GM19351 (cell line): ENCODE data around the gene BAZ1A.
A peak's percentile ranks its signal among the peaks of the same experiment; 100 is the strongest.
"Not testable (repeated sequence)": the region's sequence is repeated elsewhere in the genome, so short reads cannot be mapped to it uniquely, and the experiment has no call there.

Experiments used
- ATAC-seq: cut with Tn5 transposase; IDR thresholded peaks from one replicate; pipeline ENCODE4 v1.9.1; 2021; ENCODE audit warnings: mild to moderate bottlenecking, moderate library complexity; ENCODE audit not compliant: unreplicated experiment

The BAZ1A gene

DNA sequence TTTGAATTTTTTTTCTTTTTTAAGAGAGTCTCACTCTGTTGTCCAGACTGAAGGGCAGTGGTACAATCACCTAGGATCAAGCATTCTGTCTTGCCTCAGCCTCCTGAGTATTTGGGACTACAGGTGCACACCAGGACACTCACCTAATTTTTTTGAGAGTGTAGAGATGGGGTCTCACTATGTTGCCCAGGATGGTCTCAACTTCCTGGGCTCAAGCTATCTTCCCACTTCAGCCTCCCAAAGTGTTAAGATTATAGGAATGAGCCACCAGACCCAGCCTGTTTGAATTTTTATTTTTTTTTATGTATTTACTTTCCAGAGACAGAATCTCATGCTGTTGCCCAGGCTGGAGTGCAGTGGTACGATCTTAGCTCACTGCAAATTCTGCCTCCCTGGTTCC lies 11.3 kb downstream of the BAZ1A start:
- no peak for ATAC-seq

DNA sequence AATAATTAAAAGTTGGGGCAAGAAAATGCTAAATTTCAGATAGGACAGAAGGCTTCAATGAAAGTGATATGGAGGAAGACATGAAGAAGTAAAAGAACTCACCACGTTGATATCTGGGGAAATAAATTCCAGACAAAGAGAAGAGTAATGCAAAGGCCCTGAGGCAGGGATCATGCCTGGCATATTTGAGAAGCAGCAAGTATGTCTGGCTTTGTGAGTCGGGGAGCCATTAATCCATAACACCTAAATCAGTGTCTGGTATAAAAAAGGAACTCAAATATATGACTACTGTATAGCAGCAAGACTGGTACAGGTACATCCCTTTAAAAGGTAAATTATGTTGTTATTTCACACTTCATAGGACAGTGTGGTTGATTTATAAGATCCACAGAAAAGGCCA lies 16.4 kb downstream of the BAZ1A start:
- ATAC-seq = no peak

DNA sequence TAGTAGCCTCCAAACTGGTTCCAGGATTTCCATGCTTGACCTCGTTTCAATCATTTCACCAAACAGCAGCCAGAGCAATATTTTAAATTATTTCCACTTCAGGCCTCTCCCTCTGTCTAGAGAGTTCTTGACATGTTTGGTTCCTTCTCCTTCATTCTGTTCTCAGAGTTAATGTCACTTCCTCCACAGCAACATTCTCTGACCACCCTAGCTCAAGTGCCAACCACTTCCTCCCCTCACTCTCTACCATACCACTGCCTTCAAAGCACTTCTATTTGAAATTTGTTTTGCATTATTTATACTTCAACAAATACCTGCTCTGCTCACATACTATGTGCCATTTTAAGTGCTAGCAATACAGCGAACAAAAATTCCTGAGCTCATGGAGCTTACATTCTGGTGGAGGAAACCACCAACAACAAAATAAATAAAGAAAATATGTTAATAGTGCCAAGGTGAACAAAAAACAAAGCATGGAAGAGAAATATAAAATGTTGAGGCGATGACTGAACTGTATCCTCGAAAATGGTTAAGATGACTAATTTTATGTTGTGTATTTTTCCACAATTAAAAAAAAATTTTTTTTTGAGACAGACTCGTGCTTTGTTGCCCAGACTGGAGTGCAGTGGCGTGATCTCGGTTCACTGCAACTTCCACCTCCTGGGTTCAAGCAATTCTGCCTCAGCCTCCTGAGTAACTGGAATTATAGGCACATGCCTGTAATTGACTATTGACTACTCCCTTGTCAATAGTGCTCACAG lies 17.3 kb downstream of the BAZ1A start:
- no peak for ATAC-seq

DNA sequence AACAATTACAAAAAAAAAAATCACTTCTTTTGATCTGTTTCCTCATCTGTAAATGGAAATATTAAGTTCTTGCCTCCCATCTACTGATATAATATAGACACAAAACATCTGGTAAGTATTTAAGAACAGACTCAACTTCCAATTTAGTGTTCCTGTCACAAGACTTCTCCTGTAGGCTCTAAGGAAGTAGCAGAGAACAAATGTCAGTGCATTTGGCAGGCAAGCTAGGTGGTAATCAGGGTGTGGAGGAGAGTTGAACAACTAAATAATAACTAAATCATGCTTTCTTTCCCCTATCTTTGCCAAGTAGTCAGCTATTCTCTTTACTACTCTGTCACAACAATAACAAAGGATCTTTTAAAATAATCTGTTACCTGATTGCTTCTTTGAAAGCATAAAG lies 22.1 kb downstream of the BAZ1A start:
- ATAC-seq = no peak

DNA sequence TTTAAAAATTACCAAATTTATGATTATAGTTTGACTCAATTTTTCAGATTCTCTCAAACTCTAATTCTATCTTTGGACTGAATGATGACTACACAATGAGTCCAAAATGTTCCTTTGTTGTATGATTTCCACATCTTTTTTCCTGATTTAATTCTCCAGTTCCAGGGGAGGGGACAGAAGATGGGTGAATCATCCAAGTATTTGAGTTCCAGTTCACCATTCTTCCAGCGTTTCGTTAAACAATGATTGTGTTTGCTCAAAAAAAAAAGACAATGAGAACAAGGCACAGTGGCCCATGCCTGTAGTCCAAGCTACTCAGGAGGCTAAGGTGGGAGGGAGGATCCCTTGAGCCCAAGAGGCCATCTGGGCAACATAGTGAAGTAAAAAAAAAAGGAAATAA lies 23.8 kb downstream of the BAZ1A start:
- ATAC-seq = no peak

DNA sequence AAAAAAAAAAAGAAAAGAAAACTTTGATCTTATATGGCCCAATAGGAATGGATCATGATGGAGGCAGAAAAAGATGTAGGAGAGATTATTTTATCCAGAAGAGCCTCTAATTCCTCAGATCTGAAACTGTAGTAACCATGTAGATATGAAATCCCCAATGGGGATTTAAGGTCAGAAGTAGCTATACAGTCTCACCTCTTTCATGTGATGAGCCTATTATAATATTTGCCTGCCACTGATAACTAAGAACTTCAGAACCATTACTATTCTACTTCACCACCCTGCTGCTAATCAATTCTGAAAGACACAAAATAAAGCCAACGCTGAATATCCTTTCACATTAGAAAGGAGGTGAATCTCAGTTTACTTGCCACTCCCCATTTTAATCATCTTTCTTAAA lies 29.3 kb downstream of the BAZ1A start:
- ATAC-seq = no peak

DNA sequence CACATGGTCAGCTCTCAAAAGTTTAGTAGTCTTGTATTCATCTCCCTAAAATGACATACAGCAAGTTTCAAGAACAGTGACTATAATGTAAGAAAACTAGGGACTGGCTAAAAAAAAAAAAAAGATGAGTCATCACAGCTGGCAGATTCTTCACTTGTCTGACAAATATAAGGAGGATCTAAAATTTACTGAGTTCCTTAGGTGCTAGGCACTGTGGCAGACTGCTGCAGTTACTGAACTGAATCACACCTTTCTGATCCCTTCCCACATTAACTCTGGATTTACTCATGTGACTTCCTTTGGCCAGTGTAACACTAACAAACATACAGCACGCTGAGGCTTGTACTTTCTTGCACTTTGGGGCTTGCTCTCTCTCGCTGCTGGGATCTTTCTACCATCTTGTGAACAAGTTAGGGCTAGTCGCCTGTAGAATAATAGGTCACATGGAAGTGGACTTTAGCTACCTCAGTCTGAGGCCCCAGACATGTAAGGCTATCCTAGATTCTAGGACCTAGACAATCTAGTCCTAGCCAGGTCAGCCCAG lies 32.1 kb downstream of the BAZ1A start:
- ATAC-seq = peak; percentile 59

DNA sequence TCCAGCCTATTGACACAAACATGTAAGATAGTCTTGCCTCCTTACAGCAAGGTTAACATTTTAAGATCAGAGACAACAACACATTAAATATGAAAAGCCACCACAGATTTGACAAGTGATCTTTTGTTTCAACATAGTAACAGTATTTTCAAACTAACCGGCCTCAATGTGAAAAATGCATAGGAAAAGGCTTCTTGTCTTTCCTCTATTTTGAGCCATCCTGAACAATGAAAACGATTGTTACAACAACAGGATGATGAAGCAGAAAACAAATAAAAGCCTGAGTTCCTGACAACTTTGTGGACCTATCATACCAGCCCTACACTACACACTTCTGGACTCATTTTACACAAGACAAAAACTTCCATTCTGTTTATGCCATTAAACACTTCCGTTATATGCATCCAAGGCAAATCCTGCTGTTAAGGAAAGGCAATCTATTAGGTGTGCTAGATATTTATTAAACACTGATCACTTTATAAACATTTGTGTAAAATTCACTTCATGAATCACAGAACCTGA lies 37.3 kb downstream of the BAZ1A start:
- ATAC-seq = no peak

DNA sequence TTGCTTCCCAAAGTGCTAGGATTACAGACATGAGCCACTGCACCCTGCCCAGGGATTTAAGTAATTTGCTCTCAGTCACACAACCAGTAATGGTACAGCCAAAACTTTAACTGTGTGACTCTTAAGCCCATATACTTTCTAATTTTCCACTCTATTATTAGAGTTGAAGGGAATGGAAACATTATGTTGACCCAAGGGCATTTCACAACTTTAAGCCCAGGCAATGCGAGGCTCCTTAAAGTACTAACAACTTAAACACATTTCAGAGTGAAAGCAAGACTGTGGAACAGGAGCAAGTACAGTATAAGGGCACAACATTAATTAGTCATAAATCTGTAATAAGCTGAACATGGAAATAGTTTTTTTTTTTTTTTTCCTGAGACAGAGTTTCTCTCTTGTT lies 39.8 kb downstream of the BAZ1A start:
- no peak for ATAC-seq

DNA sequence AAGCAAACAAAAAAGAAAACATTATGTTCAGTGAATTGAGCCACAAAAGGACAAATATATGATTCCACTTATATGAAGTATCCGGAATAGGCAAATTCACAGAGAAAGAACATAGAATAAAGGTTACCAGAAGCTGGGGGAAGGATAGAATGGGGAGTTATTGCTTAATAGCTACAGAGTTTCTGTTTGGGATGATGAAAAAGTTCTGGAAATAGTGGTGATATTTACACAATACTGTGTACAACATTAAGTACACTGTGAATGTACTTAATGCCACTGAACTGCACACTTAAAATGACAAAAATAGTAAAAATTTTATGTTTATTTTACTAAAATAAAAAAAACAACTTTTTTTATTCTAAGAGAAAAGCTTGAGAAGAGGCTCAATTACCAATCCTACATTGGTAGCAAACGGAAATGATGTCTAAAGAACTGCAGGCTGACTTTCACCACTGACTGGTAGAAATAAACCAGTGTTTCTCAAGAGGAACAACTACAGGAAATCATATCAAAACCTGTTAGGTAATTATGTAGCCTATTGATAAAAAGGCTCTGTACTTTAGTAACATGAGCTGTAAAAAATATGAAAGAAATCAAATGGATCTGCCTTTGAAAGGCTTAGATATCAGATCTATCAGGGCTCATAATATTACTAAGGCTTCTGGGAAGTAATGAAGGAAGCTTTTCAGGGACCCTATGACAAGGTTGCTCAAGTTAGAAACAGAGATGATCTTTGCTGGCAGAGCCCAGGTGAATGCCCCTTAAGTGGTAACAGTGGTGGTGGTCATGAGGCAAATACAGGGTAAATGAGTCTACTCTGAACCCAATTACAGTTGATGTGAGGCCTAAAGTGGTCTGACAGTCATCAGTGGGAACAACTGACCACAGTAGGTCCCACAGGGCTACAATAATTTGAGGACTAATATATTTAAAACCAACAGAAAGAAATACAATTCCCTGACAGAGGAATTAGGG lies 41.3 kb downstream of the BAZ1A start:
- ATAC-seq = no peak

DNA sequence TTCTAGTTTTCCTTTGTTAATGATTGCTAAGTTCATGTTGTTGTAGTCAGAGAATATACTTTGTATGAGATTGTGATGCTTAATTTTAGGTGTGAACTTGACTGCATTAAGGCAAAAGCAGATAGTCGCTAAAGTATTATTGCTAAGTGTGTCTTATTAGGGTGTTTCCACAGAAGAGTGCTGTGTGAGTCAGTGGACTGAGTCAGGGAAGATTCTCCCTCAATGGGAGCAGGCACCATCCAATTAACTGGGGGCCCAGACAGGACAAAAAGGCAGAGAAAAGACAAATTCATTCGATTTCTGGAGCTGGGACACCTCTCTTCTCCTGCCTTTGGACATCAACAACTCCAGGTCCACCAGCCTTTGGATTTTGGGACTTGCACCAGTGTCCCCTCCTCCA lies 48.5 kb downstream of the BAZ1A start:
- ATAC-seq = no peak

DNA sequence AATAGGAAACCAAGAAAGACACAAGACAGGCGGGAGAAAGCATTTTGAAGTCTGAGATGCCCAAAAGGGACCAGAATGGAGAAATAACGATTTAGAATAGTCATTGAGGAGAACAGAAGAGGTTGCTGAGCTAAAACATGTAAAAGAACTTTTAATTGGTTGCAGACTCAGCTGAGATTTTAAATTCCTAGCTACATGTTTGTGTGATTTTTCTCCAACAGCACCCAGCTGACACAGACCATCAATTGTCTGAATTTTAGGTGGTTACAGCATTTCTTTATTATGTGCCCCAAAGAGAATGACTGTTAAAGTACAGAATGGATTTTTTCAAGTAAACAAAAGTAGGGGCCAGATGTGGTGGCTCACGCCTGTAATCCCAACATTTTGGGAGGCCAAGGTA lies 50.3 kb downstream of the BAZ1A start:
- no peak for ATAC-seq

DNA sequence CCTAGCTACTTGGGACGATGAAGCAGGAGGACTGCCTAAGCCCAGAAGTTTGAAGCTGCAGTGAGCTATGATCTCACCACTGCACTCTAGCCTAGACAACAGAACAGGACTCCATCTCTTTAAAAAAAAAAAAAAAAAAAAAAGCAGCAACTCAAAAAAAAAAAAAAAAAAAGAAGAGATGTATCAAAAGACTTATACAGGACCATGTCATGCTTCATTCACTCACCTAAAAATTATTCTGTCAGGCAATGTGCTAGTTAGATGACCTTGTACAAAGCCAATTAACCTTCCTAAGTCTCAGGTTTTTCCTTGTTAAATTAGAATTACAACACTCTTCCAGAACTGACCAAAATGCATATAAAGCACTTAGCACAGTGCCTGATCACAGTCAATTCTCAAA lies 50.9 kb downstream of the BAZ1A start:
- ATAC-seq = no peak

DNA sequence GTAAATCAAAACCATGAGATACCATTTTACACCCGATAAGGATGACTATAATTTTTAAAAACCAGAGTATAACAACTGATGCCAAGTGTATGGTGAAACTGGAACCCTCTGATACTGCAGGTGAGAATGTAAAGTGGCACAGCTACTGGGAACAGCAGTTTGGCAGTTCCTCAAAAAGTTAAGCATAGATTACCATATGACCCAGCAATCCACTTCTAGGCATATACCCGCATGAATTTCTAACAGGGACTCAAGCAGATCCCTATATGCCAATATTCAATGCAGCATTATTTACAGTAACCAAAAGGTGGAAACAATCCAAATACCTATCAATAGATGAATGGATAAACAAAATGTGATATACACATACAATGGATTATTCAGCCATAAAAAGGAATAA lies 57.4 kb downstream of the BAZ1A start:
- ATAC-seq = no peak

DNA sequence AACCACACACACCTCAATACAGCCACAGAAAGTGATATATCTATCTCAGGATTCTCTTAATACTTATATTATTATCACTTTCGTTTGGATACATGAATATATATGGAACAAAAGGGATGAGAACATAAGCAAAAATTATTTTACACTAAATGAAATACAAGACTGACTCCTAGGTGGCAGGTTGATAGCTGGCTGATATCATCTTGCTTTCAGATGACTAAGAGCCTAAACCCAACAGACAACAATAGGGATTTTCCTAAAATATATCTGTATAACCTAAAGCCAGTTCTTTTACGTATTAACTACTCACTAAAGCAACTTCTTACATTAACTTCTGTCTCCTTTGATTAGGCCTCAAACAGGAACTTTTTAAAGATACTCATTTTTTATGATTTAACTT lies 65.1 kb downstream of the BAZ1A start:
- ATAC-seq = no peak

DNA sequence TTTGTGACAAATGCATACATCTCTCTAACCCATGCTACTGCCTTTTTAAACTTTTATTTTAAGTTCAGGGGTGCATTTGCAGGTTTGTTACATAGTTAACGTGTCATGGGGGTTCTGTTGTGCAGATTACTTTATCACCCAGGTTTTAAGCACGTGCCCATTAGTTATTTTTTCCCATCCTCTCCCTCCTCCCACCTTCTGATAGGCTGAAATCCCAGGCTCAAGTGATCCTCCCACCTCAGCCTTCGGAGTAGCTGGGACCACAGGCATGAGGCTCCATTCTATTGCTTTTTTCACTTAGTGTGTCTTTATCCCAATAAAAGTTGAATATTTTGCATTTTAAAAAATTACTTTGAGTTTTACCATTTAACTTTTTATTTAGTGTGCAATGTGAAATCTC lies 68.9 kb downstream of the BAZ1A start:
- no peak for ATAC-seq

DNA sequence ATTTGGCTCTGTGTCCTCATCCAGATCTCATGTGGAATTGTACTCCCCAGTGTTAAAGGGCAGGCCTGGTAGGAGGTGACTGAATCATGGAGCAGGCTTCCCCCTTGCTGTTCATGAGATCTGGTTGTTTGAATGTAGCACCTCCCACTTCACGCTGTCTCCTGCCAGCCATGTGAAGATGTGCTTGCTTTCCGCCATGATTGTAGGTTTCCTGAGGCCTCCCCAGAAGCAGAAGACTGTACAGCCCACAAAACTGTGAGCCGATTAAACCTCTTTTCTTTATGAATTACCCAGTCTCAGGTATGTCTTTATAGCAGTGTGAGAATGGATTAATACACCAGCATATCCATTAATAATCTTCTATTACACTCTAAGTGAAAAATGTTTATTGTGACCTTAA lies 70.2 kb downstream of the BAZ1A start:
- no peak for ATAC-seq

DNA sequence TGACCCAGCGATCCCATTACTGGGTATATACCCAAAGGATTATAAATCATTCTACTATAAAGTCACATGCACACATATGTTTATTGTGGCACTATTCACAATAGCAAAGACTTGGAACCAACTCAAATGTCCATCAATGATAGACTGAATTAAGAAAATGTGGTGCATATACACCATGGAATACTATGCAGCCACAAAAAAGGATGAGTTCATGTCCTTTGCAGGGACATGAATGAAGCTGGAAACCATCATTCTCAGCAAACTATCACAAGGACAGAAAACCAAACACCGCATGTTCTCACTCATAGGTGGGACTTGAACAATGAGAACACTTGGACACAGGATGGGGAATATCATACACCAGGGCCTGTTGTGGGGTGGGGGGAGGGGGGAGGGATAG lies 76.3 kb downstream of the BAZ1A start:
- ATAC-seq = not testable (repeated sequence)

DNA sequence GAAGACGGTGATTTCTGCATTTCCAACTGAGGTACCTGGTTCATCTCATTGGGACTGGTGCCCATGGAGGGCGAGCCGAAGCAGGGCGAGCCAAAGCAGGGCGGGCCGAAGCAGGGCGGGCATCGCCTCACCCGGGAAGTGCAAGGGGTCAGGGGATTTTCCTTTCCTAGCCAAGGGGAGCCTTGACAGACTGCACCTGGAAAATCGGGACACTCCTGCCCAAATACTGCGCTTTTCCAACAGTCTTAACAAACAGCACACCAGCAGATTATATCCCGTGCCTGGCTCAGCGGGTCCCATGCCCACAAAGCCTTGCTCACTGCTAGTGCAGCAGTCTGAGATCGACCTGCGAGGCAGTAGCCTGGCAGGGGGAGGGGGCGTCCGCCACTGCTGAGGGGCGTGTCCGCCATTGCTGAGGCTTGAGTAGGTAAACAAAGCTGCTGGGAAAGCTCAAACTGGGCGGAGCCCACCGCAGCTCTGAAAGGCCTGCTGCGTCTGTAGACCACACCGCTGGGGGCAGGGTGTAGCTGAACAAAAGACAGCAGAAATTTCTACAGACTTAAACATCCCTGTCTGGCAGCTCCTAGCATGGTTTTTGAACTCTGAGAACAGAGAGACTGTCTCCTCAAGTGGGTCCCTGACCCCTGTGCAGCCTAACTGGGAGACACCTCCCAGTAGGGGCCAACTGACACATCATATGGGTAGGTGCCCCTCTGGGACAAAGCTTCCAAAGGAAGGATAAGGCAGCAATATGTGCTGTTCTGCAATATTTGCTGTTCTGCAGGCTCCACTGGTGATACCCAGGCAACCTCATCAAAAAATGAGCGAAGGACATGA lies 77.2 kb downstream of the BAZ1A start:
- no peak for ATAC-seq

DNA sequence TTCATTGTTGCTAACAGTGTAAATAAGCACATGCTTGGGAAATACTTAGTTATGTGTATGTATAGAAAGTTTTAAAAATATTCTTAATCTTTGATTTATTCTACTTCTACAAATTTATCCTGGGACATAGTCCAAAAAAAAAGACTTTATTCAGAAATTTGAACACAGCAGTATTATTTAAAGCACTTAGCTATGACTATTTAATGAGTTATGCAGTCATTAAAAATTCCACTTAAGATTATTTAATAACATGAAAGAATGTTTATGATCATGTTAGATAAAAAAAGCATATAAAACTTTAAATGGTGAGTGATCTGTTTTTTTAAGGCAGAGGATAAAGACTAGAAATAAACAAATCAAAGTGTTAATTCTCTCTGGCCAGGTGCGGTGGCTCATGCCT lies 78.3 kb downstream of the BAZ1A start:
- no peak for ATAC-seq

DNA sequence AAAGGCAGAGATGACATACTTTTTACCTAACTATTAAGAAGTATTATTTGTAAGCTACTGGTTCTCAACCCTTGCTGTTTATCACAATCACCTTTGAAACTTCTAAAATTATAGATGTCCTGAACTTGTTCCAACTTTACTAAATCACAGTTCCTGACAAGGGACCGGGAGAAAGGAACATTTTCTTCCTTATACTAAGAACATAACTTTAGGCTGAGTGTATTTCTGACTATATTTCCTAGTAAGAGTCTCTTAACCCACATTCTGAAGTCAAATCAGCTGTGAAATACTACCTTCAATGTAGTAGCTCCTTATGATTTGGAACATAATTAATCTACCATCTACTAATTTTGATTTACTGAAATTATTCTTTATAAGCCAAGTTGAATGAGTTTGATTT lies 80.2 kb downstream of the BAZ1A start:
- ATAC-seq = no peak
